ENCODE measurements around the gene RBCK1.

DNA sequence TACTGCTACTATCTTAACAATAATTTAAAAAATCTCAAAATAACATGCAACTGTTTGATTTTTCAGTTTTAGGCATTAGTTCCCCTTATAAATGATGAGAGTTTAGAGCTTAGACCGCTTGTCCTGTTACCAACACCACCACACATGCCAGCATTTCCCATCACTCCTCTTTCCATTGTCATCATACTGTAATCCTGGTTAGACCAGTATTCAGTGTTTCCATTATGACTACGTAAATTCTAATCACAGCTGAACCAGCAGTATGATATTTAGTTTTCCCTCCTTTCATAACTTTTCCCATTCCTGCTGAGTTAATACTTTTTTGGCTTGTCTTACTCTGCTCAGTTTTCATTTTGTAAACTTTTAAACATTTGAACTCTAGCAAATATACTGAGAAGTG lies 66.5 kb downstream of the RBCK1 start:
- TF ChIP-seq RFX5 (IDR thresholded peaks at IDR 0.05; ENCODE audit: low read depth, low read length) = no peak
- TF ChIP-seq, protein P1, sequence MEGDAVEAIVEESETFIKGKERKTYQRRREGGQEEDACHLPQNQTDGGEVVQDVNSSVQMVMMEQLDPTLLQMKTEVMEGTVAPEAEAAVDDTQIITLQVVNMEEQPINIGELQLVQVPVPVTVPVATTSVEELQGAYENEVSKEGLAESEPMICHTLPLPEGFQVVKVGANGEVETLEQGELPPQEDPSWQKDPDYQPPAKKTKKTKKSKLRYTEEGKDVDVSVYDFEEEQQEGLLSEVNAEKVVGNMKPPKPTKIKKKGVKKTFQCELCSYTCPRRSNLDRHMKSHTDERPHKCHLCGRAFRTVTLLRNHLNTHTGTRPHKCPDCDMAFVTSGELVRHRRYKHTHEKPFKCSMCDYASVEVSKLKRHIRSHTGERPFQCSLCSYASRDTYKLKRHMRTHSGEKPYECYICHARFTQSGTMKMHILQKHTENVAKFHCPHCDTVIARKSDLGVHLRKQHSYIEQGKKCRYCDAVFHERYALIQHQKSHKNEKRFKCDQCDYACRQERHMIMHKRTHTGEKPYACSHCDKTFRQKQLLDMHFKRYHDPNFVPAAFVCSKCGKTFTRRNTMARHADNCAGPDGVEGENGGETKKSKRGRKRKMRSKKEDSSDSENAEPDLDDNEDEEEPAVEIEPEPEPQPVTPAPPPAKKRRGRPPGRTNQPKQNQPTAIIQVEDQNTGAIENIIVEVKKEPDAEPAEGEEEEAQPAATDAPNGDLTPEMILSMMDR (conservative IDR thresholded peaks at IDR 0.05; ENCODE audit: low read depth, low read length) = no peak

Data from IMR-90 (cell line).